Motor neuron (in vitro differentiated cells): ENCODE data around the gene SLIT1. TPM values are rescaled to one million over a fixed set of nuclear protein-coding genes. Genes with fewer than 3 reads are reported as not detected.

ENCODE experiments used
- ATAC-seq, 8 experiments: fragments of 200-7000 bp; cut with Tn5 transposase; replicated peaks in 6 of 8; 2 replicates each; pipeline ENCODE4 v1.8.0; 2021; ENCODE audit warnings: mild to moderate bottlenecking in 8 of 8, moderate library complexity in 8 of 8
- H3K27ac ChIP-seq, 2 donors: fragments of 250-450 bp; sonication (Bioruptor Pico); 2 replicates each; pipeline ENCODE4 v1.9.0; 2021; ENCODE audit warnings: antibody characterized with exemption in 2 of 2, mild to moderate bottlenecking in 2 of 2, moderate library complexity in 1 of 2
- H3K4me1 ChIP-seq, 2 donors: fragments of 250-450 bp; sonication (Bioruptor Pico); replicated peaks in 1 of 2; 2 replicates each; pipeline ENCODE4 v1.6.1; 2021; ENCODE audit warnings: antibody characterized with exemption in 2 of 2, mild to moderate bottlenecking in 2 of 2, moderate library complexity in 1 of 2
- H3K4me3 ChIP-seq, 5 donors: fragments of 250-450 bp; sonication (Bioruptor Pico); 2 replicates each; pipeline ENCODE4 v1.9.0; 2021; ENCODE audit warnings: antibody characterized with exemption in 5 of 5, mild to moderate bottlenecking in 5 of 5, moderate library complexity in 4 of 5
- WGBS, 10 experiments: fragments of 450-650 bp; shearing (Covaris generic); methylation state at CpG; one replicate each; pipeline ENCODE4 v1.0.0; 2022; 5-methylcytosine and 5-hydroxymethylcytosine counted together
- in situ Hi-C, 9 experiments: fragments of 400-800 bp; cut with MboI; loops; one replicate each; pipeline ENCODE4 v1.15.0; 2021; ENCODE audit warnings: low sequenced_read_pairs in 9 of 9, low pct_unique_long_range_greater_than_20kb in 2 of 9; ENCODE audit not compliant: unreplicated experiment in 9 of 9
- total RNA-seq, 8 experiments: library from RNA; unstranded; fragments of 300-600 nt; gene quantifications; 2 replicates each; pipeline versions ENCODE4 v1.2.3 to v1.2.4, GENCODE V29; 2022

The SLIT1 gene
- total RNA-seq, 8 experiments from 2014 or later = 0.20 to 137 (median 54.2) TPM

DNA sequence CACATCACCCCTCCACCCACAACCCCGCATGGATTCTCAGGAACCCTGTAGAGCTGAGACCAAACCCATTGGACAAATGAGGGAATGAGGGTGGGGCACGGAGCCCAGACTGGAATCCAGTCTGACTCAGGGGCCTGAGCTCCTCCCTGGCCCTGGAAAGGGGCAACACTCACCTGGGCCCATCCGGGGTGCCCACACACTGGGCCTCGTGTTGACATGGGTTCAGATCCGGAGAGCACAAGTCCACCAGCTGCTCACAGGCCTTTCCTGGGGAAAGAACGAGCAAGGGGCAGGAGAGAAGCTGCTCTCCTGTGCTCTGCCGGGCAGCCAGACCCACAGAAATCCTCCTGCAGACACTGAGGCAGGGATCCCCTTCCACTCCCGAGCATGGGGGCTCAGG, 172.2 kb downstream of the SLIT1 start:
- Histone ChIP-seq H3K4me1 (peaks cover 0 to 4% of the 10 kb centered on the region in 2 donors), H3K27ac (no peak overlapping the region), H3K4me3 (no peak overlapping the region)
- WGBS, 10 experiments = 0 to 93% (median 80%) methylated on average over 1 to 3 of the region's 8 CpGs; no CpG with 5 or more reads in 5 of the 10 experiments
- peak in 1 of 8 experiments; percentile 8 for ATAC-seq
- in situ Hi-C loops = no loop called here

DNA sequence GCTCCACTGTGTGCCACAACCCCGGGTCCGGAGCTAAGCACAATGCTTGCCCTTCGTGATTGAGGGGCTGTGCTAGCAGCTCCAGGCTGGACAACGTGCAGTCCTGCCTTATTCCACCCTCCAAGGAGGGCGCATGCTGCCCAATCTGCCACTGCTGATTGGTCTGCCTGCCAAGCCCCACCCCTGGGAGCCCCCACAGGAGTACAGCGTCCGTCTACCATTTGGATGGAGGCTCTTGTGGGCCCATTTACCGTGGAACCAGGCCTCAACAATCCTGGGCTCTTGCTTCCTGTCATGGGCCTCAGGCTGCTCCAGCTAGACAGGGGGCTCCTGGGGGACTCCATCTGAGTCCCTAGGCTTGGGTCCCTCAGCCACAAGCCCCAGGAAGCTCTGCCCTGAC, 173.3 kb downstream of the SLIT1 start:
- no peak for ATAC-seq
- no peak overlapping the region for H3K27ac ChIP-seq
- 78 to 100% (median 100%) methylated on average over 1 to 4 of the region's 8 CpGs; no CpG with 5 or more reads in 7 of the 10 experiments for WGBS, 10 experiments
- in situ Hi-C loops = no loop called here
- peaks cover 0 to 4% of the 10 kb centered on the region in 2 donors for H3K4me1 ChIP-seq
- H3K4me3 ChIP-seq = no peak overlapping the region

DNA sequence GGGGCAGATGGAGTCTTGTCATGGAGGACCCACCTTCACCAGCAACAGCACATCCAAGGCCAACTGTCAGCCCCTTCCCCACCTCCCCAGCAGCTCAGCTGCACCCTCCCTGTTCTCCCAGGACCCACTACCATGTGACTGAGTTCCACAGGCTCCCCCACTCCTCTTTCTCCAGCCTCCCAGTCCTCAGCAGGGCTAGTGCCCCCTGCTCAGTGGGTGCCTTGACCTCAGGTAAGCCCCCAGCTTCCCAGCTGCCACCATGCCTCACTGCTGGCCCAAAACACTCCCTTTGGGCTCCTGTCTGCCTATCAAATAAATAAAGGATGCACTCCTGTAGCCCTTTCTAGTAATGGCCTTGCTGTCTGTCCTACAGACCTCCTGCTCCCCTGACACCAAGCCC, 174.4 kb downstream of the SLIT1 start:
- ATAC-seq = no peak
- no peak overlapping the region for H3K4me3 ChIP-seq
- in situ Hi-C loops = no loop called here
- H3K27ac ChIP-seq = no peak overlapping the region
- H3K4me1 ChIP-seq = no peaks in the 10 kb centered on the region

DNA sequence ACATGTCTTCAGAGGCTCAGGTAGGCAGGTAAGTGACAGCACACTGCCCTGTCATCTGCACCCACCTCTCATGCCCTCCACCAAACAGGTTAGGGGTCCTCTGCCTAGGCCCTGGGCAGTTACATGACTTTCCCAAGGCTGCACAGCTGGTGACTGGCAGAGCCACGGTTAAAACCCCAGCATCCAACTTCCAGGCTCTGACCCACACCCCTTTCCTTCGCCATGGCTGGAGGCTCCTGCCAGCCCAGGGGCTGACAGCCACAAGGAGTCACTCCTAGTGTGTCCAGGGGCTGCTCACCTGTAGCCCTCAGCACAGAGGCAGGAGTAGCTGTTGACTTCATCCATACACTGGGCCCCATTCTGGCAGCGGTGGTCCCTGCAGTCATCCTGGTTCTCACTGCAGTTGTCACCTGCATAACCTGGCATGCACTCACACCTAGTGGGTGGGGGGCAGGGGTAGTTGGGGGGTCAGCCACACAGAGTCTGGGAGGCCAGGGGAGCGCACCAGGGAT, 175.0 kb downstream of the SLIT1 start:
- in situ Hi-C loops = no loop called here

DNA sequence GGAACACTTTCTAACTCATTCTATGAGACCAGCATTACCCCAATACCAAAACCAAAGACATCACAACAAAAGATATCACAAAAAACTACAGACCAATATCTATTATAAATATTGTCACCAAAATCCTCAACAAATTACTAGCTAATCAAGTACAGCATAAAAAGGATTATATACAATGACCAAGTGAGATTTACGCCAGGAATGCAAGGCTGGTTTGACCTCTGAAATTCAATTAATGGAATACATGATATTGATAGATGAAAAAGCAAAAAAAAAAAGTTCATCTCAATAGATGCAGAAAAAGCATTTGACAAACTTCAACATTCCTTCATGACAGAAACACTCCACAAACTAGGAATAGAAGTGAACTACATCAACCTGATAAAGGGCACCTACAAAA, 178.3 kb downstream of the SLIT1 start:
- no peak for ATAC-seq
- in situ Hi-C loops = no loop called here
- Histone ChIP-seq H3K4me1 (no peaks in the 10 kb centered on the region), H3K27ac (no peak overlapping the region), H3K4me3 (no peak overlapping the region)
- 38 to 100% (median 100%) methylated on average over 1 of the region's 1 CpG; no CpG with 5 or more reads in 1 of the 10 experiments for WGBS, 10 experiments

More for the DNA sequence above, 175.0 kb downstream of the SLIT1 start:
- Histone ChIP-seq H3K4me3 (no peak overlapping the region), H3K27ac (no peak overlapping the region), H3K4me1 (no peaks in the 10 kb centered on the region)
- ATAC-seq = no peak
- WGBS, 10 experiments = 60% methylated on average over 1 of the region's 4 CpGs; no CpG with 5 or more reads in 9 of the 10 experiments

DNA sequence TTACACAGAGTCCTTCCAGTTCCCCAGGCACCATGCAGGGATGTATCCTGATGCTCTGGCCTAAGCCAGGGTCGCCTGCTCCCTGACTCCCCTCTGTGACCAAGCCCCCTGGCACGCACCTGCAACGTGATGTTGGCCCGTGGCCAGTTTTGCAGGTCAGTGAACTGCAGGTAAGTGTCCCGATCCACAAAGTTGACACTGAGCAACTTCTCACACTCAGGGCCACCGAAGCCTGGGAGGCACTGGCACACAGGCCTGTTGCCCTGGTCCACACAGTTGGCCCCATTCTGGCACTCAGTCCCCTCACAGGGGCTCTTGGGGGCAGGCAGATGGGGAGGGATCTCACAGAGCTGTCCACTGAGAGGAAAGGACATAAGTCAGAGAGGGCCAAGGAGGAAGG, 179.4 kb downstream of the SLIT1 start:
- no peak overlapping the region for H3K27ac ChIP-seq
- no peak for ATAC-seq
- no peaks in the 10 kb centered on the region for H3K4me1 ChIP-seq
- in situ Hi-C loops = no loop called here
- WGBS, 10 experiments = 0 to 100% (median 64%) methylated on average over 1 to 5 of the region's 6 CpGs; no CpG with 5 or more reads in 2 of the 10 experiments
- no peak overlapping the region for H3K4me3 ChIP-seq

DNA sequence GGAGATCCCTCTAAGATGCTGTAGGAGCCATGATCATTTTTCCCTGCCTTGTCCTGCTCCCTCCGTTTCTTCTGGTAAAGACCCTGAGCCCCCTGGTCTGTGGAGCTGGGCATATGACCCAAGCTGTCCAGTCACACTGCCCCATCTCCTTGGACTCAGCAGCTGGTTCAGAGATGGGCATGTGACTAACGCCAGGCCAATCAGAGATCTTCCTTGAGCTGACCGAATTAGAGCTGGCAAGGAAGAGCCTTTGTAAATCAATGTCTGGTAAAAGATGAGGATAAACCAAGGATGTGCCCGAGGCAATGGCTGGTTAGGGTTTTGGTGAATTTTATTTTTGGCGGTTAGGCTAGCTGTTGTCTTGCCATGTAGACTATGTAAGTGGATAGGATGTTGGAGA, 180.4 kb downstream of the SLIT1 start:
- no peak for ATAC-seq
- H3K4me3 ChIP-seq = no peak overlapping the region
- no peak overlapping the region for H3K27ac ChIP-seq
- in situ Hi-C loops = no loop called here
- 49 to 100% (median 69%) methylated on average over 2 to 5 of the region's 5 CpGs; no CpG with 5 or more reads in 1 of the 10 experiments for WGBS, 10 experiments
- no peaks in the 10 kb centered on the region for H3K4me1 ChIP-seq

DNA sequence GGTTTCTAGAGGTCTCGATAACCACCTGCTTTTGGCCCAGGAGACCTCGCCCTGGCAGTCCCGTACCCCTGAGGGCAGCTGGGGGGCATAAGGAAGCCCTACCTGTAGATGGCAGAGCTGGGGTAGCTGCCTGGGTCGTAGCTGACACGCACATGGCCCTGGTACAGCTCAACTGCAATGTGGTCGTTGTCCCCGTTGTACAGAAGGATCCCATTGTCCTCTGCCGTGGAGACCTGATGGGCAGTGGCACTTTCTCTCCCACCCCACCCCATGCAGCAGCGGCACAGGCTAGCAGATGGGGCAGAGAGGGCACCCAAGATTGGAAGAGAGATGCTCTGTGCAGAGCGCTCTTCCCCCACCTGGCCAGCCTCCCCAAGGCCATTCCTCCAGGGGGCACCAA, 181.2 kb downstream of the SLIT1 start:
- ATAC-seq = no peak
- WGBS, 10 experiments = 47 to 96% (median 92%) methylated on average over 4 to 7 of the region's 10 CpGs; no CpG with 5 or more reads in 7 of the 10 experiments
- no peak overlapping the region for H3K27ac ChIP-seq

DNA sequence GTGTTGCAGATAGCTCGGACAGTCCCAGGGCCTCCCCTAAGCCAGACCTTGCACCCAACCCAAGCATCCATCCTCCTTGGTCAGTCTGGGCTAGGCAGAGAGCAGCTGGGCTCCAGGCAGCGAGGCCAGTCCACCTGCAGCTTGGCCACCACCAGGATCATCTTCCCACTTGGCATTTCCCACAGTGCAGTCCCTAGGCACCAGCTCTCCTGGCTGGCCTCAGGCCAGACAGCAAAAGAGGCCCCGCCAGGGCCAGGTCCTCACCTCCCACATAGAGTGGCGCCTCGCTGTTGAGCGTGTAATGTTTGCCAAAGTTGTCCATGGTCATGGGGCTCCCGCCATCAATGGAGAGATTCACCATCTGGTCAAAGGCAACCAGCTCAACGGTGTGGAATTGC, 182.0 kb downstream of the SLIT1 start:
- in situ Hi-C loops = no loop called here
- 100% methylated on average over 1 to 3 of the region's 8 CpGs; no CpG with 5 or more reads in 6 of the 10 experiments for WGBS, 10 experiments

More for the DNA sequence above, 181.2 kb downstream of the SLIT1 start:
- H3K4me3 ChIP-seq = no peak overlapping the region
- in situ Hi-C loops = no loop called here
- no peaks in the 10 kb centered on the region for H3K4me1 ChIP-seq

DNA sequence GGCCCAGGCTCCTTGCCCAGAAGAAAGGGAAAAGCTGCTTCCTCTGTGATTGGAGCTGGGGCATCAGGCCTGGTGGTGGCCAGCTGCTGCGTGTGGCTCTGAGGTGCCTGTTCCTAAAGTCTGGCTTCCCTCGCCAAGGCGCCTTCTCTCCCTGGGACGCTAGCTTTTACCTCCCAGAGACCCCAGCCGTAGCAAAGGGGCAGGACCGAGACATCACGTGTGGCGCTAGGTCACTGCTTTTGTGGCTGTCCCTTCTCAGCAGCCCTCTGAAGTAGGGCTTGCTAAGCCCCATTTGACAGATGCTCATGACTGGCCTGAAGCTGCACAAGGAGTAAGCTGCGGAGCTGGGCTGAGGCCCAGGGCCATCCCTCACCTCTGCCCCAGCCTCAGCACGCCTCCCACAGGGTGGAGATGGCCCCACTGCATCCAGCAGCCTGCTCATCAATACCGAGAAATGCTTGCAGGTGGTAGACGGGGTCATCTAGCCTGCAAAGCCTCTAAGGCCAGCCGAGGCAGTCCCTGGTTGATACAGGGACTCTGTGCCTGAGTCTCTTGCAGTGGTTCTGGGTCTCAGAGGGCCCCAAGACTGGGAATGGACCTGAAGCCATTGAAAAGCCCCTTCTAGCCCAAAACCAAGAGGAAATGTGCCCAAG, 182.5 kb downstream of the SLIT1 start:
- in situ Hi-C loops = no loop called here
- H3K4me1 ChIP-seq = peaks cover 0 to 5% of the 10 kb centered on the region in 2 donors
- ATAC-seq = no peak
- no peak overlapping the region for H3K4me3 ChIP-seq
- no peak overlapping the region for H3K27ac ChIP-seq
- 60 to 92% (median 88%) methylated on average over 1 to 5 of the region's 13 CpGs; no CpG with 5 or more reads in 7 of the 10 experiments for WGBS, 10 experiments

More for the DNA sequence above, 182.0 kb downstream of the SLIT1 start:
- no peak for ATAC-seq
- Histone ChIP-seq H3K4me3 (no peak overlapping the region), H3K4me1 (no peaks in the 10 kb centered on the region), H3K27ac (no peak overlapping the region)

DNA sequence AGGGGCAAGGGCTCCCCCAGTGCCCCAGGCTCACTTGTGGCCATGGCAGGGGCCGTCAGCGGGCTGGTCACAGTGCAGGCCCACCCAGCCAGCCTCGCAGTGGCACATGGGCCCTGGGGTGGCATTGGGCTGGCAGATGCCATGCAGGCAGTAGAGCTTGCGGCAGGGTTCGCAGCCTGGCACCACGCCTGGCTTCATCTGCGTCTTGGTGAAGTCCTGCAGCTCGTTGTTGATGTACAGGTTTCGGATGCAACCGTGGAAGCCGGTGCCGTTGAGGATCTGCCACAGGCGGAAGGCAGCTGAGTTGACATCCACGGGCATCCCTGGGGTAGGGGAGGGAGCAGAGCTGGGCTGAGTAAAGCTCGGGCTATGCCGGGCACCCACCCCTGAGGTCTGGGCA, 183.1 kb downstream of the SLIT1 start:
- H3K4me1 ChIP-seq = peaks cover 0 to 6% of the 10 kb centered on the region in 2 donors
- in situ Hi-C loops = no loop called here
- WGBS, 10 experiments = 95 to 100% (median 100%) methylated on average over 2 to 7 of the region's 16 CpGs; no CpG with 5 or more reads in 7 of the 10 experiments
- no peak overlapping the region for H3K27ac ChIP-seq
- H3K4me3 ChIP-seq = no peak overlapping the region
- ATAC-seq = no peak

DNA sequence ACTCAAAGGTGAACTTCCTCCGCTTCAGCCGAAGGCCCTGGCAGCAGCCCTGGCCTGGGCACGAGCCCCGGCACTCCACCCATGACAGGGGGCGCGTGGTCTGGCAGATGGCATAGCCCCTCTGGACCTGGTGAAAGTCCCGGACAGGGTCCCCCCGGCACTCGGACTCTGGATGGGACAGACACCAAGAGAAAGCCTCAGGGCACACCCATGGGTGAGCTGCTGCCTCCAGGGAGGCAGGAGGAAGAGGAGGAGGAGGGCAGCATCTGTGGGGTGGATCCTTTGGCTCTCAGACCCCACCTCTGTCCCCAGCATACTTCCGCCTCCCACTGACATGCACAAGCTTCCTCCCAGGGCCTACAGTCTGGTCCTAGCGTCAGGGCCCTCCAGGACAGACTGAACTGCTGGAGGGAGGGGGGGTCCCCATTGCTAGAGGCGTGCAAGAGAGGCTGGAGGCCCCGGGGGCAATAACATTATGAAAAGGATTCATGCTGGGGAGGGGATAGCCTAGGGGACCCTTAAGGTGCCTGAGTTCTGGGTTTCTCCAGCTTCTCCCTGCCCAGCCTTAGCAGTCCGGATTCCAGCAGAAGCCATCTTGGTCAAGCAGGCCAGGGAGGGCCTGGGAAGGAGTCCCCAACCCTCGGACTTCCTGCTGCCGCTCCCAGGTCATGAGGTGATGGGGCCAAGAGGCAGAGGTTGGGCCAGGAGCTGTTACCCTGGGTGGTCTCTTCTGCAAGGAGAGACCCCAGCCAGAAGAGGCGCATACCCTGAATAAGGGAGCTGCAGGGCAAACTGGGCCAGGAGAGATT, 184.4 kb downstream of the SLIT1 start:
- ATAC-seq = no peak
- Histone ChIP-seq H3K27ac (no peak overlapping the region), H3K4me1 (peaks cover 0 to 8% of the 10 kb centered on the region in 2 donors), H3K4me3 (no peak overlapping the region)
- in situ Hi-C loops = no loop called here
- WGBS, 10 experiments = 80 to 100% (median 90%) methylated on average over 1 to 4 of the region's 17 CpGs; no CpG with 5 or more reads in 6 of the 10 experiments

DNA sequence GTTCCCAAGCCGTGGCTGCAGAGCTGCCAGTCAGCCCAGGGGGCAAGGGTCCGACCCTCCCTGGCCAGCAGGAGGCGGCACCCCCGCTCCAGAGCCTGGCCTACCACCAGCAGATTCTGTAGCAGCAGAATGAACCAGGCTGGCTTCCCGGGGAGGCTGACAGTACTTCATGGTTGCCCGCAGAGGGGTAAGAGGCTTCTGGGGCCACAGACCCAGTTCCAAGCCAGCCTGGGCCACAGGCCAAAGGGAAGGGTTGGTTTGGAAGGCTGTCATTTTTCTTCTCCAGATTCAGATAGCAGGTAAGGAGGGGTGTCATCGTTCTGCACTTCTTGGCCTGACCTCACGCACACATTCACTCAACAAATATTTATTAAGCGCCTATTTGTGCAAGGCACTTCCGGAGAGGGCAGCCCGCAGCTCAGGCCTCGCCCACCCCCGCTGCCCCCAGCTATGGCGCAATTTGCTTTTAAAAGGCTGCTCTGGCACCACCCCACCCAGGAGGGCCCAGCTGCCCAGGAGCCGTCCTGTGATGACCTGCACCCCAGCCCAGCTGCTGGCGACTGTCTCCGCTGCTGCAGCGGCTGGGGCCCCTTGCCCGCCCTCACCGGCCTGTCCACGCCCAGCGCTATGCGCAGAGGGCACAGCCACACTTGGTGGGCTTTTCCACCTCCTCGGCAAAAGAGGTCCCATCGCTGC, 185.1 kb downstream of the SLIT1 start:
- in situ Hi-C loops = no loop called here
- Histone ChIP-seq H3K4me1 (peaks cover 0 to 13% of the 10 kb centered on the region in 2 donors), H3K4me3 (no peak overlapping the region), H3K27ac (no peak overlapping the region)
- no peak for ATAC-seq
- WGBS, 10 experiments = 61 to 96% (median 93%) methylated on average over 3 to 14 of the region's 25 CpGs; no CpG with 5 or more reads in 4 of the 10 experiments
